Measurements from ENCODE around the gene CTIF. TPM values are rescaled to one million over a fixed set of nuclear protein-coding genes. Genes with fewer than 3 reads are reported as not detected.

CTIF gene
- total and polyA plus RNA-seq, 12 donors, result 44.5 to 74.1 (median 58.9) TPM

DNA sequence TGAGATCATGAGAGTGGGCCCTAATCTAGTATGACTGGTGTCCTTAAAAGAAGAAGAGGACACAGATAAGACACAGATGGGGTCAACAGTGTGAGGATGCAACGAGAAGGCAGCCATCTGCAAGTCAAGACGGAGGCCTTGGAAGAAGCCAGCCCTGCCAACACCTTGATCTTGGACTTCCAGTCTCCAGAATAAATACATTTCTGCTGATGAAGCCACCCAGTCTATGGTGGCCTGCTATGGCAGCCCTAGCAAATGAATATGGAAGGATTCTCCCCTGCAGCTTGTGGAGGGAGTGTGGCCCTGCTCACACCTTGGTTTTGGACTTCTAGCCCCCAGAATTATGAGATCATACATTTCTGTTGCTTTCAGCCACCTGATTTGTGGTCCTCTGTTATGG is 12.3 kb downstream of the CTIF start:
- no peaks in the 10 kb centered on the region for H3K27me3 ChIP-seq
- 90 to 91% methylated on average over 2 of the region's 2 CpGs for WGBS, 2 donors
- DNase-seq (no peak), ATAC-seq (no peak)
- no peaks in the 10 kb centered on the region for H3K9me3 ChIP-seq
- no peak for TF ChIP-seq CTCF (IDR thresholded peaks at IDR 0.05)
- H3K27ac ChIP-seq, result peak overlapping the region in 1 of 10 donors; percentile 45
- no peak overlapping the region for H3K4me3 ChIP-seq
- peaks cover 6 to 57% (median 39%) of the 10 kb centered on the region in 9 donors for H3K4me1 ChIP-seq
- intact Hi-C loops (cut with DNase I), result no loop called here
- peaks cover 0 to 22% (median 0%) of the 10 kb centered on the region in 9 donors for H3K36me3 ChIP-seq

GRCh38 chr18:48552130-48552529 is 13.3 kb downstream of the CTIF start:
- Histone ChIP-seq H3K4me3 (no peak overlapping the region), H3K9me3 (no peaks in the 10 kb centered on the region), H3K4me1 (peaks cover 6 to 47% (median 29%) of the 10 kb centered on the region in 9 donors), H3K27me3 (no peaks in the 10 kb centered on the region), H3K27ac (no peak overlapping the region), H3K36me3 (peaks cover 0 to 27% (median 0%) of the 10 kb centered on the region in 9 donors)
- ATAC-seq (no peak), DNase-seq (no peak)
- TF ChIP-seq CTCF (IDR thresholded peaks at IDR 0.05), result no peak
- intact Hi-C loops (cut with DNase I), result no loop called here
- WGBS, 2 donors, result 93 to 96% methylated on average over 3 of the region's 3 CpGs

GRCh38 chr18:48553236-48553635 is 14.4 kb downstream of the CTIF start:
- WGBS, 2 donors, result 87 to 88% methylated on average over 13 of the region's 13 CpGs
- Histone ChIP-seq H3K4me3 (no peak overlapping the region), H3K36me3 (peaks cover 0 to 27% (median 0%) of the 10 kb centered on the region in 9 donors), H3K4me1 (peaks cover 0 to 36% (median 18%) of the 10 kb centered on the region in 9 donors), H3K27me3 (no peaks in the 10 kb centered on the region), H3K27ac (no peak overlapping the region), H3K9me3 (no peaks in the 10 kb centered on the region)
- intact Hi-C loops (cut with DNase I), result no loop called here
- ATAC-seq, result no peak
- no peak for DNase-seq
- TF ChIP-seq CTCF (IDR thresholded peaks at IDR 0.05), result no peak

GRCh38 chr18:48554610-48555400 is 16.0 kb downstream of the CTIF start:
- ATAC-seq (no peak), DNase-seq (no peak)

More at GRCh38 chr18:48554610-48555400, 16.0 kb downstream of the CTIF start:
- H3K27ac ChIP-seq, result no peak overlapping the region
- intact Hi-C loops (cut with DNase I), result no loop called here
- H3K9me3 ChIP-seq, result peaks cover 0 to 11% (median 4%) of the 10 kb centered on the region in 11 donors
- peaks cover 0 to 21% (median 4%) of the 10 kb centered on the region in 9 donors for H3K4me1 ChIP-seq
- H3K4me3 ChIP-seq, result no peak overlapping the region
- WGBS, 2 donors, result 90 to 96% methylated on average over 7 of the region's 7 CpGs
- H3K36me3 ChIP-seq, result peaks cover 0 to 27% (median 0%) of the 10 kb centered on the region in 9 donors
- TF ChIP-seq CTCF (IDR thresholded peaks at IDR 0.05), result no peak
- H3K27me3 ChIP-seq, result no peaks in the 10 kb centered on the region

Data from heart right ventricle (tissue), 16 donors.